Mucosa of descending colon (tissue), 3 donors: ENCODE data around the gene PRDM16. TPM values are rescaled to one million over a fixed set of nuclear protein-coding genes. Genes with fewer than 3 reads are reported as not detected.

Source experiments
- ATAC-seq: fragments of 200-7000 bp; cut with Tn5 transposase; one replicate; pipeline ENCODE4 v1.9.1; 2020; ENCODE audit warnings: mild to moderate bottlenecking, moderate library complexity
- DNase-seq, 3 donors: peaks; one replicate each; pipeline ENCODE4 v3.0.0-alpha.2; 2020
- H3K36me3 ChIP-seq: fragments of 200-600 bp; one replicate; pipeline ENCODE4 v1.8.0; 2021; ENCODE audit warnings: low read depth, mild to moderate bottlenecking
- H3K4me1 ChIP-seq: fragments of 200-600 bp; one replicate; pipeline ENCODE4 v1.8.0; 2021; ENCODE audit warnings: low read depth, mild to moderate bottlenecking
- H3K4me3 ChIP-seq: fragments of 200-600 bp; one replicate; pipeline ENCODE4 v1.8.0; 2021; ENCODE audit warnings: mild to moderate bottlenecking
- H3K9me3 ChIP-seq: fragments of 200-600 bp; one replicate; pipeline ENCODE4 v1.8.0; 2021; ENCODE audit warnings: mild to moderate bottlenecking
- CTCF ChIP-seq: fragments of 200-600 bp; IDR thresholded peaks from one replicate; pipeline ENCODE4 v1.8.0; 2022; ENCODE audit warnings: antibody characterized with exemption, mild to moderate bottlenecking
- intact Hi-C, 2 donors: fragments of 100-400 bp; cut with DNase I in 1 of 2; cut with micrococcal nuclease in 1 of 2; formaldehyde crosslinking; loops; one replicate each; pipeline versions ENCODE4 v1.11.0 to v1.11.1; 2022; cut with DNase I, micrococcal nuclease
- total RNA-seq, 3 donors: library from RNA; stranded (reverse); fragmentation: NEBNext Ultra II Directional in 2 of 3; extraction: Animal tissue kit (Norgen Biotek cat#: 25700) in 2 of 3; gene quantifications; one replicate each; pipeline versions ENCODE4 v1.2.1 to v1.2.4, GENCODE V29; 2021 to 2023
- donor health status: DM: no; HTN: no; CAD: no; lungs with moderate emphysema.
- donor health status: DM: no; HTN: no; CAD: no.
- donor health status: DM: no; HTN: yes; CAD: no.

Gene PRDM16
- total RNA-seq, 3 donors from 2014 or later = 1.6 to 2.5 (median 2.4) TPM

- Histone ChIP-seq H3K36me3 (no peaks in the 10 kb centered on the region), H3K4me3 (no peak overlapping the region), H3K9me3 (no peaks in the 10 kb centered on the region), H3K4me1 (no peaks in the 10 kb centered on the region)
- intact Hi-C loops = no loop called here
- no peak for TF ChIP-seq CTCF
- DNase-seq (no peak), ATAC-seq (no peak)
Measured at GRCh38 chr1:3211582-3212375, 142.8 kb downstream of the PRDM16 start.

- no peak overlapping the region for H3K4me3 ChIP-seq
- ATAC-seq (no peak), DNase-seq (no peak)
- H3K4me1 ChIP-seq = peaks cover 4% of the 10 kb centered on the region
- intact Hi-C loops = no loop called here
- no peak for TF ChIP-seq CTCF
- no peaks in the 10 kb centered on the region for H3K36me3 ChIP-seq
- no peaks in the 10 kb centered on the region for H3K9me3 ChIP-seq
Measured at GRCh38 chr1:3212453-3213355, 143.7 kb downstream of the PRDM16 start.

- no peak for TF ChIP-seq CTCF
- no peaks in the 10 kb centered on the region for H3K9me3 ChIP-seq
Measured at GRCh38 chr1:3213730-3214129, 144.7 kb downstream of the PRDM16 start.

GRCh38 chr1:3215198-3216014 lies 146.4 kb downstream of the PRDM16 start:
- no peak overlapping the region for H3K4me3 ChIP-seq
- no peaks in the 10 kb centered on the region for H3K36me3 ChIP-seq
- DNase-seq = no peak
- no peaks in the 10 kb centered on the region for H3K9me3 ChIP-seq
- intact Hi-C loops = no loop called here
- TF ChIP-seq CTCF = no peak
- ATAC-seq = no peak
- H3K4me1 ChIP-seq = peaks cover 18% of the 10 kb centered on the region

More at GRCh38 chr1:3213730-3214129, 144.7 kb downstream of the PRDM16 start:
- ATAC-seq = peak; percentile 32
- peak in 1 of 3 donors; percentile 25 for DNase-seq
- Histone ChIP-seq H3K36me3 (no peaks in the 10 kb centered on the region), H3K4me3 (no peak overlapping the region), H3K4me1 (peaks cover 4% of the 10 kb centered on the region)
- intact Hi-C loops = no loop called here

- no peaks in the 10 kb centered on the region for H3K9me3 ChIP-seq
- ATAC-seq (no peak), DNase-seq (no peak)
- TF ChIP-seq CTCF = no peak
- H3K36me3 ChIP-seq = no peaks in the 10 kb centered on the region
- H3K4me1 ChIP-seq = peaks cover 18% of the 10 kb centered on the region
- intact Hi-C loops = no loop called here
- H3K4me3 ChIP-seq = no peak overlapping the region
Measured at GRCh38 chr1:3216015-3216391, 147.0 kb downstream of the PRDM16 start.
